ENCODE results near the gene VLDLR. TPM values are rescaled to one million over a fixed set of nuclear protein-coding genes. Genes with fewer than 3 reads are reported as not detected.

The VLDLR gene
- total and polyA plus RNA-seq, 8 donors: 19.8 to 32.7 (median 25.9) TPM

DNA sequence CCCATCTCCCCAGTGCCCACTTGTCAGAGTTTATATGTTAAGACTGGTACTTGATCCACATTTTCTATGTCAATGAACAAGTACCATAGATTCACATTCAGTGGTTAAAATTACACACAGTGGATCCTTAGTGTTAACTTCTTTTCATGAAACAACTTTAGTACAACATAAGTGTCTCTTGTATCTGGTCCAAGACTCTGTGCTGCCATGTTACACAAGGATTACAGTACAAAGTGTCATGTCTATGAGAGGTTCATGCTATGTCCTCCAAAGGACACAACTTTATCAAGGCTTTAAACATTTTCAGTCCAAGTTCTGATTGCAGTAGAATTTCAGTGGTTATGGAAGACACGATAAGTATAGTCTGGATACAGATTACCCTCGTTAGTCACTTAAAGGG is 13.3 kb upstream of the VLDLR start:
- intact Hi-C loops (cut with DNase I): no loop called here
- H3K4me3 ChIP-seq: no peak overlapping the region
- no peak overlapping the region for H3K27ac ChIP-seq
- TF ChIP-seq, protein P1, sequence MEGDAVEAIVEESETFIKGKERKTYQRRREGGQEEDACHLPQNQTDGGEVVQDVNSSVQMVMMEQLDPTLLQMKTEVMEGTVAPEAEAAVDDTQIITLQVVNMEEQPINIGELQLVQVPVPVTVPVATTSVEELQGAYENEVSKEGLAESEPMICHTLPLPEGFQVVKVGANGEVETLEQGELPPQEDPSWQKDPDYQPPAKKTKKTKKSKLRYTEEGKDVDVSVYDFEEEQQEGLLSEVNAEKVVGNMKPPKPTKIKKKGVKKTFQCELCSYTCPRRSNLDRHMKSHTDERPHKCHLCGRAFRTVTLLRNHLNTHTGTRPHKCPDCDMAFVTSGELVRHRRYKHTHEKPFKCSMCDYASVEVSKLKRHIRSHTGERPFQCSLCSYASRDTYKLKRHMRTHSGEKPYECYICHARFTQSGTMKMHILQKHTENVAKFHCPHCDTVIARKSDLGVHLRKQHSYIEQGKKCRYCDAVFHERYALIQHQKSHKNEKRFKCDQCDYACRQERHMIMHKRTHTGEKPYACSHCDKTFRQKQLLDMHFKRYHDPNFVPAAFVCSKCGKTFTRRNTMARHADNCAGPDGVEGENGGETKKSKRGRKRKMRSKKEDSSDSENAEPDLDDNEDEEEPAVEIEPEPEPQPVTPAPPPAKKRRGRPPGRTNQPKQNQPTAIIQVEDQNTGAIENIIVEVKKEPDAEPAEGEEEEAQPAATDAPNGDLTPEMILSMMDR (IDR thresholded peaks at IDR 0.05): no peak
- ATAC-seq (no peak), DNase-seq (no peak)
- no peaks in the 10 kb centered on the region for H3K27me3 ChIP-seq
- H3K4me1 ChIP-seq: no peaks in the 10 kb centered on the region
- no peaks in the 10 kb centered on the region for H3K9me3 ChIP-seq
- H3K36me3 ChIP-seq: no peaks in the 10 kb centered on the region

DNA sequence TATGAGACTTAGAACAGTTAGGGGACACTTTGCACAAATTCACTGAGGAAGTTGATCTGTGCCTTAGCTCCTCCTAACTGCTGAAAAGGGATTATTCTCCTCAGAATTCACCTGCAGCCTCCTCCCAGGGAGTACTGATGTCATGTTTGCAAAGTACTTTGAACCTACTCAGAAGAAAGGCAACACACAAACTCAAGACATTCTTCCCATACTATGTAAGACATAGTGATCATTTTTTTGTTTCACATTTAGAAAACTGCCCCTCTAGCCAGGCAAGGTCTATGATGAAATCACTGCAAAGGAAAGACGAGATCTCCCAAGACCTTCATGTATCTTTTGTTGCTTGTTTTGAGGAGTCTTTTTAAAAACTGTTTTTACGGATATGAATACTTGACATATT is 10.6 kb upstream of the VLDLR start:
- no peak overlapping the region for H3K27ac ChIP-seq
- H3K36me3 ChIP-seq: no peaks in the 10 kb centered on the region
- no peaks in the 10 kb centered on the region for H3K4me1 ChIP-seq
- H3K9me3 ChIP-seq: no peaks in the 10 kb centered on the region
- TF ChIP-seq, protein P1 (IDR thresholded peaks at IDR 0.05): no peak
- DNase-seq (no peak), ATAC-seq (peak; percentile 40)
- H3K4me3 ChIP-seq: no peak overlapping the region
- intact Hi-C loops (cut with DNase I): no loop called here
- no peaks in the 10 kb centered on the region for H3K27me3 ChIP-seq

DNA sequence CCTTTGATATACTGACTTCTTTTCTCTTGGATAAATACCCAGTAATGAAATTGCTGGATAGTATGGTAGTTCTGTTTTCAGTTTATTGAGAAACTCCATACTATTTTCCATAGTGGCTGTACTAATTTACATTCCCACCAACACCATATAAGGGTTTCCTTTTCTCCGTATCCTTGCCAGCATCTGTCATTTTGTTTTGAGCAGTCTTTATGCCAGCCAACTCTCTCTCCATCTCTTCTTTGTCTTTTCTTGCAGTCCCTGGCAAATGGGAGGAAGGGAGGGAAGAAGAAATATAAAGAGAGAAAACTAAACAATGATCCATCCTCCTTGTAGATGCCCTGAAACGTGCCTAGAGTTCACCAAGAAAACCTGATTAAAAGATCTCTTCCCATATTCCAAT is 9.6 kb upstream of the VLDLR start:
- intact Hi-C loops (cut with DNase I): no loop called here
- H3K36me3 ChIP-seq: no peaks in the 10 kb centered on the region

DNA sequence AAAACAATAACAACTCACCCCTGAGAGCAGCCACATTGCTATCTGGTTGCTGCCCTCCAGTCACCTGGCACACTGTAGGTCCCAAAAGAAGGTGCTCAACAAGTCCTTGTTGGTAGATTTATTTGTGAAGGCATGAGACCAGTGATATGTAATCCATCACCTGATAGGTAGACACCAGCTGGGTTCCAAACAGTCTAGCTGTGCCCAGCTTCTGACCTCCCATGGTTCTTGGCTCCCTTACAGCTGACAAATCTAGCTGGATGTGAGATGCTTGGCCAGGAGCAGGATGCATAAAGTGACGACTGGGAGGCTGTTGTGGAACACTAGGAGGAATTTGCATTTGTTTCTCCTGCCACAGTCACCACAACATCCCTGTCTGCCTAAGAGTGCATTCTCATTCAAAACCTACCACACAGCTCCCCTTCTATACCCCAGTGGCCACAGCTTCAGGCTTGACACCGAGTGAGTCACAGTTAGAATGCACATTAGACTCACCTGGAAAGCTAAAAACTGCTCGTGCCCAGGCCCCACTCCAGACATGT is 7.8 kb upstream of the VLDLR start:
- H3K4me1 ChIP-seq: no peaks in the 10 kb centered on the region
- peak; percentile 85 for ATAC-seq
- no peak for DNase-seq
- H3K4me3 ChIP-seq: no peak overlapping the region
- no peak overlapping the region for H3K27ac ChIP-seq
- TF ChIP-seq, protein P1 (IDR thresholded peaks at IDR 0.05): no peak
- intact Hi-C loops (cut with DNase I): no loop called here
- H3K27me3 ChIP-seq: no peaks in the 10 kb centered on the region
- no peaks in the 10 kb centered on the region for H3K36me3 ChIP-seq
- no peaks in the 10 kb centered on the region for H3K9me3 ChIP-seq

More for the DNA sequence above, 9.6 kb upstream of the VLDLR start:
- H3K27ac ChIP-seq: no peak overlapping the region
- TF ChIP-seq, protein P1 (IDR thresholded peaks at IDR 0.05): no peak
- no peaks in the 10 kb centered on the region for H3K4me1 ChIP-seq
- no peak for DNase-seq
- no peaks in the 10 kb centered on the region for H3K9me3 ChIP-seq
- H3K27me3 ChIP-seq: no peaks in the 10 kb centered on the region
- H3K4me3 ChIP-seq: no peak overlapping the region
- ATAC-seq: no peak

DNA sequence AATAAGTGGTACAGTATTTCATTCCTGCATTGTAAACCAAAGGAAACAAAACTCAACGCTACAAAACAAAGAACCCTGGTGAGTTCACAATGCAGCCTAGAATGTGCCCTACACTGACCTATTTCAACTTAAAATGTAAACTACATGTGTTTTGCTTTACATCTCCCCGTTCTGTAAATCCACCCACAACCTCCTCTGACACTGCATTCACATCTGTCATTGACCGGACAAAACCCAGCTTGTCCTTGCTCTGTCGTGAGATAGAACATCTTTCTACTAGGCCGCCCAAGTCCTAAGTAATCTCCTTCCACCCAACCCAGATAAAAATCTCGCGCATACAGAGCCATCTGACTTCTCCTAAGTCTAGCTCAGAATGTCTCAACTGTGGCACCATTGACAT is 6.1 kb upstream of the VLDLR start:
- intact Hi-C loops (cut with DNase I): no loop called here

More for the DNA sequence above, 6.1 kb upstream of the VLDLR start:
- no peak overlapping the region for H3K27ac ChIP-seq
- TF ChIP-seq, protein P1 (IDR thresholded peaks at IDR 0.05): no peak
- H3K27me3 ChIP-seq: peaks cover 4 to 12% of the 10 kb centered on the region in 2 donors
- no peak overlapping the region for H3K4me3 ChIP-seq
- no peak for DNase-seq
- ATAC-seq: no peak
- H3K4me1 ChIP-seq: no peaks in the 10 kb centered on the region
- H3K36me3 ChIP-seq: no peaks in the 10 kb centered on the region
- H3K9me3 ChIP-seq: no peaks in the 10 kb centered on the region
